GM10248 (cell line): Measurements from ENCODE around the gene SEMA3C.

Experiments used
- CTCF ChIA-PET: fragments of 300-600 bp; sonication (Branson Sonifier 250); formaldehyde crosslinking; extraction: SDS; loops from one replicate; lab custom pipeline; 2021; ENCODE audit warnings: antibody characterized with exemption; lab: Yijun Ruan, JAX
- POLR2A ChIA-PET: fragments of 350-650 bp; sonication (Branson Sonifier 250); formaldehyde crosslinking; extraction: SDS; loops from one replicate; lab custom pipeline; 2020; ENCODE audit warnings: antibody characterized with exemption; lab: Yijun Ruan, JAX
- DNase-seq: peaks from one replicate; pipeline ENCODE4 v3.0.0; 2012; ENCODE audit errors: extremely low spot score
- TF ChIP-seq, protein P1 (sequence below): IDR thresholded peaks from 2 replicates; pipeline ENCODE4 v1.5.1; 2012; ENCODE audit warnings: mild to moderate bottlenecking, low read depth; ENCODE audit errors: extremely low read depth, missing control alignments, control extremely low read depth

SEMA3C gene

DNA sequence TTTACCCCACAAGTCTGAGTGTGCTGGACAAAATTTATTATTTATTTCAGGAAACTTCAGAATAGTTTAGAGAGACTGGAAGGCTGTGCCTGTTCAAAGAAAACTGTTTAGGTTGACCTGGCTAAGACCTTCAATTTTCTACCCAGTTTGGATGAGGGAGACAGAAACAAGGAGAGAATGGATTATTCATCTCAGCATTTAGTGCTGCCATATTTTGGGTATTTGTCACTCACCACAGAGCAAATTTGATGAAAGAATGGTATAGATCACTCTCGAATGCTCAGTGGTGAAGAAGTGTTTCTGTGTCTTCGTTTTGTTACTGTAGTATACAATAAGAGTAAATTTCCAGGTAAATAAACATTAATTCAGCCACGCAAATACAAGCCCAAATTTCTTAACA is 71.8 kb downstream of the SEMA3C start:
- no peak for DNase-seq
- POLR2A ChIA-PET, result no interaction called here
- CTCF ChIA-PET, result no interaction called here
- TF ChIP-seq, protein P1, sequence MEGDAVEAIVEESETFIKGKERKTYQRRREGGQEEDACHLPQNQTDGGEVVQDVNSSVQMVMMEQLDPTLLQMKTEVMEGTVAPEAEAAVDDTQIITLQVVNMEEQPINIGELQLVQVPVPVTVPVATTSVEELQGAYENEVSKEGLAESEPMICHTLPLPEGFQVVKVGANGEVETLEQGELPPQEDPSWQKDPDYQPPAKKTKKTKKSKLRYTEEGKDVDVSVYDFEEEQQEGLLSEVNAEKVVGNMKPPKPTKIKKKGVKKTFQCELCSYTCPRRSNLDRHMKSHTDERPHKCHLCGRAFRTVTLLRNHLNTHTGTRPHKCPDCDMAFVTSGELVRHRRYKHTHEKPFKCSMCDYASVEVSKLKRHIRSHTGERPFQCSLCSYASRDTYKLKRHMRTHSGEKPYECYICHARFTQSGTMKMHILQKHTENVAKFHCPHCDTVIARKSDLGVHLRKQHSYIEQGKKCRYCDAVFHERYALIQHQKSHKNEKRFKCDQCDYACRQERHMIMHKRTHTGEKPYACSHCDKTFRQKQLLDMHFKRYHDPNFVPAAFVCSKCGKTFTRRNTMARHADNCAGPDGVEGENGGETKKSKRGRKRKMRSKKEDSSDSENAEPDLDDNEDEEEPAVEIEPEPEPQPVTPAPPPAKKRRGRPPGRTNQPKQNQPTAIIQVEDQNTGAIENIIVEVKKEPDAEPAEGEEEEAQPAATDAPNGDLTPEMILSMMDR, result no peak

DNA sequence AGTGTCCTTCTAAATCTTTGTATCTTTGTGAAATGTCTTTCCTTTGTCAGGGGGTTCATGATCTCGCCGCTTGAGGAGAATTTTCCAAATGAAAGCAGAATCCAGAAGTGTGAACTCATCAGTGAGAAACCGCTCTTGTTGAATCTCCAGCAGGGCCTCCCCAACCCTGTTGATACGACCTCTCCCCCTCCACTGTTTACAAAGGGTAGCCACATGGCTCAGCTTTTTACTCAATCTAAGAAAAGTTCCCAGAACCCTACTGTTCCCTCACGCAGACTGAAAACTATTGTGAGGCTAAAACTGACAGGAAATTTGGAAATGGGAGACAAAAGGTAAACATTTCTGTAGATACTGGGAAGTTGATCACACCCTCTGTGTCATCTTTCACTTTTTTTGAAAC is 73.9 kb downstream of the SEMA3C start:
- DNase-seq, result no peak
- CTCF ChIA-PET, result no interaction called here
- TF ChIP-seq, protein P1, result no peak
- POLR2A ChIA-PET, result no interaction called here

DNA sequence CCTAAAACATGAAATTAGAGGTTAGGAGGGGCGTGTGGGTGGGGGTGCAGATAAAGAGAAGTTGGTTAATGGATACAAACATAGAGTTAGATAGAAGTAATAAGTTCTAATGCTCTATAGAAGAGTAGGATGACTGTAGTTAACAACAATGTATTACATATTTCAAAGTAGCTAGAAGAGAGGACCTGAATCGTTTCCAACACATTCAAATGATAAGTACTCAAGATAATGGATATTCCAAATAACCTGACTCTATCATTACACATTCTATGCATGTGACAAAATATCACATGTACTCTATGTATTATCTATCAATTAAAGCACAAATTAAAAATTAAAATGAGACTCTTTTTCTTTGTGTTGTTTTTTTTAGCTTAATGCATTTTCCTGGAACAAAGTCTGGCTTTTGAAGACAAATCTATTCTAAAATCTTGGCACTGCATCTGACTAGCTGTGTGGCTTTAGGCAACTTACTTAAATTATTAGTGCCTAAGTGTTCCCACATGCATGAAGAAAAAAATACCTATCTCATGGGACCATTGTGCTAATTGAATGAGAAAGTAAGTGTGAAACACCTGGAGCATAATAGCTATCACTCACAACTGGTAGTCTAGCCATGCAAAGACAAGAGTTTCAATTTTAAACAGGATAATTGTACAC is 75.7 kb downstream of the SEMA3C start:
- no peak for DNase-seq
- TF ChIP-seq, protein P1, result no peak
- ChIA-PET CTCF (interaction anchor here (0.6 to 1.9 kb wide), 2 partner anchors 8 to 9 kb away, joined by 3 to 4 read pairs; no protein-coding TSS in a partner anchor), POLR2A (no interaction called here)

DNA sequence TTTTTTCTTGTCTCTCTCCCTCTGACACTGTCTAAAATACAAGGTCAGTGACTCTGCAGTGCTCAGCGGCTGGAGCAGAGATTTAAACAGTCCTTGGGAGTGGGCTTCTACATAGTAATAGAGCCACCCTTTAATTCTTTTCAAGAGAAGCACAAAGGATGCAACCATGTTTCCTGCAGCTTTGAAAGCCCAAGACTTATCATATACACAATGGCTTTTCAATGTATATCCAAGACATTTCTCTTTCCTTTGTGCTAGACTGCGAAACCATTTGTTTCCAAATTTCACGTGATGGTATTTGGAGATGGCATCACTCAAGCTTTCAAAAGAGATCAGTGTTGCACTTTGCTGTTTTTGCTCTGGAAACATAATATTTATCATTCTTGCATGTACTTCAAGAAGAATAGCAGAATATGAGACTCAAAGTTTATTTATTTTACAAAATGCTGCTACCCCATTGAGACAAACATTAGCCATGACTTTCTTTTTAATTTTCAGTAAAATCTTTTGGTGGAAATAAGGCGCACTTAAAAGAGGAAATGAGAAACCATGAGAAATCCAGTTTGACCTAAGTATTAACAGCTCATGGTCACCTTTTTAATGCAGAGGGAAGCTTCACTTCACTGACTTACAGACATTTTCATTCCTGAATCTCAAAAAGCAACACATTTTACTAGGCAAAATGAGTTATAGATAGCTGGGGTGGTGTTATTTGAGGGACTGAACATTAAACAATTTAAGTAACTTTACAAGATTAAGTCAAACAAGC is 76.6 kb downstream of the SEMA3C start:
- ChIA-PET POLR2A (no interaction called here), CTCF (interaction anchor here (0.7 to 1.9 kb wide), 3 partner anchors 8 to 480 kb away, joined by 3 to 4 read pairs (median 3); no protein-coding TSS in a partner anchor)
- TF ChIP-seq, protein P1, result no peak
- no peak for DNase-seq

DNA sequence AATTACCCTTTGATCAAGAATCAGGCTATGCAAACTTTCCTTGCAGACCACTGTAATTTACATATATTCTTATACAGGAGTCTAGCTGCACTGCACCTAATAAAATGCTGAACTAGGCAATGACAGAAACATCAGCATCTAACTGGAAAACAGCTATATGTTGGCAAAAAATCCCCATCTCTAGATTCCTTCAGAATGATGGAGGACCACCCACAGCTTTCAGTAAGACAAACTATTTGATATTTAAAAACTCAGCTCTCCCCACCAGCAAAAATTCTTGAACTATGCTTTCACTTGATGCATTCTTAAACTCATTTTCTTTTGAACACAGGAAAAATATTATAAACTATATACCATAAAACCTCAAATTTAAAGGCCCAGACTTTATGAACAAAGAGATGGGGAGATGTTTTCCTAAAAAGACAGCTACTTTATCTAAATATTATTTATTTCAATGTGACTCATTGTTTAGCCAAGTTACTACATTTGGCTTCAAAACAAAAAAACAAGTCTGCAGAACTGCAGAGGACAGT is 77.4 kb downstream of the SEMA3C start:
- TF ChIP-seq, protein P1, result no peak
- DNase-seq, result no peak
- CTCF ChIA-PET, result interaction anchor here (1.2 to 1.9 kb wide), 2 partner anchors 8 to 10 kb away, joined by 3 to 4 read pairs; no protein-coding TSS in a partner anchor
- POLR2A ChIA-PET, result no interaction called here

DNA sequence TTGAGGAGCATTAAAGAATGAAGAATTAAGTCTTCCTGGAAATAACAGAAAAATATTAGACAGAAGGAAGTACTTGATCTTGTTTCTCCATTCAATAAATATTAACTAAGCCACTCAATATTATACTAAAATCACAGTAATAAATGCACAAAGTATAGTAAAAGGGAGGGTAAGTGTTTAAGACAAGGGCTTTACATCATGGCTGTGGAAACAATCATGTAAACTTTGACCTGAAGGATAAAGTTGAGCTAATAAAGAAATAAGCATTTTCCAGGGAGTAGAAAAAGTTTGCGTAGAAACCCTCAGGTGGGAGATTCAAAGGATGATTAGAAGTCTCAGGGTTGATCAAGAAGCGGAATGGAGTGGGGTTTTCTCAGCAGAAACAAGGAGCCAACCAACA is 78.2 kb downstream of the SEMA3C start:
- CTCF ChIA-PET, result no interaction called here
- POLR2A ChIA-PET, result no interaction called here
- no peak for DNase-seq
- TF ChIP-seq, protein P1, result no peak
